Upper lobe of left lung (tissue), 4 donors: Measurements from ENCODE around the gene CFLAR.

Experiments
- EP300 ChIP-seq, 4 donors: sonication (generic); formaldehyde crosslinking; IDR thresholded peaks; one replicate each; pipeline ENCODE4 v1.5.1; 2017; ENCODE audit warnings: antibody characterized with exemption in 4 of 4, control low read depth in 2 of 4
- POLR2A ChIP-seq, 4 donors: fragments of 450-650 bp; IDR thresholded peaks; one replicate each; pipeline ENCODE4 v1.5.1; 2016 to 2017; ENCODE audit warnings: antibody characterized with exemption in 4 of 4, mild to moderate bottlenecking in 2 of 4
- POLR2AphosphoS5 ChIP-seq, 2 donors: sonication (generic); formaldehyde crosslinking; IDR thresholded peaks; one replicate each; pipeline ENCODE4 v1.5.1; 2017; ENCODE audit warnings: antibody characterized with exemption in 2 of 2
- TF ChIP-seq, protein P1 (sequence below), 6 experiments: fragments of 450-650 bp in 4 of 6; fragments of 200-600 bp in 2 of 6; sonication (generic) in 2 of 6; IDR thresholded peaks; one replicate each; pipeline ENCODE4 v1.5.1; 2016 to 2019; ENCODE audit warnings: antibody characterized with exemption in 6 of 6

DNA sequence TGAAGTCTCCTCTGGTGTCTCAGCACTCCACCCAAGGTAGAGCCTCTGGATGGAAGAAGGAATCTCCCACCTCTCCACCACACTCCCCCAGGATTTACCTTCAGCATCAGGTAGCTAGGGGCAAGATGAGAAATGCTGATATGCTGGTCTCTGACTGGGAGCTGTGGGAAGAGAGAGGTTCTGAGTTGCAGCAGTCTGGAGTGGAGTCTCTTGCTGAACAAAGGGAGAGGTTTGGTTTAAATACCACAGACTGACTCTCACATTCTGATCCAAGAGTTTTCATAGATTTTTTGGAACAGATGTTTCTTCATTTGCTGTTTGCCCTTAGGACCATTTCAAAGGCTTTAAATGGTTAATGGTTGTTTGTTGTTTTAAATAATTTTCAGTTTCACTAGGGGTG, 1.1 kb upstream of the CFLAR start:
- TF ChIP-seq, protein P1, sequence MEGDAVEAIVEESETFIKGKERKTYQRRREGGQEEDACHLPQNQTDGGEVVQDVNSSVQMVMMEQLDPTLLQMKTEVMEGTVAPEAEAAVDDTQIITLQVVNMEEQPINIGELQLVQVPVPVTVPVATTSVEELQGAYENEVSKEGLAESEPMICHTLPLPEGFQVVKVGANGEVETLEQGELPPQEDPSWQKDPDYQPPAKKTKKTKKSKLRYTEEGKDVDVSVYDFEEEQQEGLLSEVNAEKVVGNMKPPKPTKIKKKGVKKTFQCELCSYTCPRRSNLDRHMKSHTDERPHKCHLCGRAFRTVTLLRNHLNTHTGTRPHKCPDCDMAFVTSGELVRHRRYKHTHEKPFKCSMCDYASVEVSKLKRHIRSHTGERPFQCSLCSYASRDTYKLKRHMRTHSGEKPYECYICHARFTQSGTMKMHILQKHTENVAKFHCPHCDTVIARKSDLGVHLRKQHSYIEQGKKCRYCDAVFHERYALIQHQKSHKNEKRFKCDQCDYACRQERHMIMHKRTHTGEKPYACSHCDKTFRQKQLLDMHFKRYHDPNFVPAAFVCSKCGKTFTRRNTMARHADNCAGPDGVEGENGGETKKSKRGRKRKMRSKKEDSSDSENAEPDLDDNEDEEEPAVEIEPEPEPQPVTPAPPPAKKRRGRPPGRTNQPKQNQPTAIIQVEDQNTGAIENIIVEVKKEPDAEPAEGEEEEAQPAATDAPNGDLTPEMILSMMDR (IDR thresholded peaks at IDR 0.05) = no peak
- TF ChIP-seq POLR2A (IDR thresholded peaks at IDR 0.05) = no peak
- no peak for TF ChIP-seq POLR2AphosphoS5 (IDR thresholded peaks at IDR 0.05)
- no peak for TF ChIP-seq EP300 (IDR thresholded peaks at IDR 0.05)
